H54 (cell line): ENCODE results near the gene LRRC17.
"Not testable (repeated sequence)": the region's sequence is repeated elsewhere in the genome, so short reads cannot be mapped to it uniquely, and the experiment has no call there.

ENCODE experiments used
- DNase-seq: peaks from one replicate; pipeline ENCODE4 v3.0.0; 2011; ENCODE audit warnings: low spot score, mixed read lengths; ENCODE audit not compliant: insufficient read length
- FAIRE-seq: peaks from 3 replicates; lab custom pipeline; 2011; peaks lifted over from hg19 to GRCh38; lab: Jason Lieb, UNC
- POLR2A ChIP-seq: IDR thresholded peaks from 2 replicates; pipeline ENCODE4 v1.6.1; 2011; ENCODE audit warnings: low read depth, mild to moderate bottlenecking, low read length

The LRRC17 gene

GRCh38 chr7:102942181-102942866 lies 29.5 kb downstream of the LRRC17 start:
- FAIRE-seq = no peak
- no peak for TF ChIP-seq POLR2A
- DNase-seq = no peak

DNA sequence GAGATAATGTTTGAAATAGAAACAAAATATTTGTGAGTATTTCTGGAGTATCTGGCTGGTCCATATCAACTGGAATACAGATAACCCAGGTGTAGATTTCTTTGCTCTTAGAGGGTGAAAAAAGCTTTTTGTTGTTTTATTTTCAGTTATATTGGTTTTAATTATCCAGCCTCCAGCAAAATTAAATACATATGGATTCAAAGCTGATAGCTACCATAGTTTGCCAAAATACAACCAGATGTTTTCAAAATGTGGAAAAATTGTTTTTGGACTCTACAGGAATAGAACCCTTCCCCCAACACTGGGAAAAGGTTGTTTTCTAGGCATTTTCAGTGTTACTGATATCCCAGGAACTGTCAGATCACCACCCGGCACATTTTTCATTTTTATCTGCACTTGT lies 30.1 kb downstream of the LRRC17 start:
- no peak for TF ChIP-seq POLR2A
- FAIRE-seq = no peak
- no peak for DNase-seq

GRCh38 chr7:102943423-102944169 lies 30.8 kb downstream of the LRRC17 start:
- no peak for FAIRE-seq
- TF ChIP-seq POLR2A = no peak
- DNase-seq = no peak

GRCh38 chr7:102944241-102944640 lies 31.4 kb downstream of the LRRC17 start:
- no peak for FAIRE-seq
- DNase-seq = no peak
- TF ChIP-seq POLR2A = no peak

GRCh38 chr7:102951839-102952238 lies 39.0 kb downstream of the LRRC17 start:
- FAIRE-seq (no peak), DNase-seq (no peak)

GRCh38 chr7:102953406-102953805 lies 40.6 kb downstream of the LRRC17 start:
- no peak for FAIRE-seq
- no peak for TF ChIP-seq POLR2A
- DNase-seq = no peak

More at GRCh38 chr7:102951839-102952238, 39.0 kb downstream of the LRRC17 start:
- no peak for TF ChIP-seq POLR2A

- FAIRE-seq, DNase-seq: not testable (repeated sequence)
Measured at GRCh38 chr7:102954359-102954758, 41.6 kb downstream of the LRRC17 start.

GRCh38 chr7:102958004-102958403 lies 45.2 kb downstream of the LRRC17 start:
- not testable (repeated sequence) for FAIRE-seq, DNase-seq

DNA sequence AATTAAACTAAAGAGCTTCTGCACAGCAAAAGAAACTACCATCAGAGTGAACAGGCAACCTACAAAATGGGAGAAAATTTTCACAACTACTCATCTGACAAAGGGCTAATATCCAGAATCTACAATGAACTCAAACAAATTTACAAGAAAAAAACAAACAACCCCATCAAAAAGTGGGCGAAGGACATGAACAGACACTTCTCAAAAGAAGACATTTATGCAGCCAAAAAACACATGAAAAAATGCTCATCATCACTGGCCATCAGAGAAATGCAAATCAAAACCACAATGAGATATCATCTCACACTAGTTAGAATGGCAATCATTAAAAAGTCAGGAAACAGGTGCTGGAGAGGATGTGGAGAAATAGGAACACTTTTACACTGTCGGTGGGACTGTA lies 49.2 kb downstream of the LRRC17 start:
- FAIRE-seq, DNase-seq: not testable (repeated sequence)

DNA sequence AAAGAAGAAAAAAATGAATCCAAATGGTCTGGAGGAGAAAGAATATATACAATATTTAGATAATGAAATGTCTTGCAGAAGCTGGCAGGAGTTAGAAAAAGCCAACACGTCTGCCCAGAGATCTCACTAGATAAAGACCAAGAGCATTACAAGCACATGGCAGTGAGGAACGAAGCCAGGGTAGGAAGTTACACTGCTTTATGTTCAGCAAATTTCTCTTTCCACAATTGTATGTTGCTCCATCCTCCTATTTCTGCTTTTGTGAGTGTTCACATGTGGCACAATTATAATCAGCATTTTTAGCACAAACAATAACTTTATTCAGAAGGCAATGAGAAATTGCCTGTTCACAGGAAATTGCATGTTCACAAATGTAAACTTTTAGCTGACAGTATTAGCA lies 53.7 kb downstream of the LRRC17 start:
- TF ChIP-seq POLR2A = no peak
- no peak for DNase-seq
- FAIRE-seq = no peak

- peak; percentile 67 for FAIRE-seq
- no peak for DNase-seq
- no peak for TF ChIP-seq POLR2A
Measured at GRCh38 chr7:102967798-102968197, 55.0 kb downstream of the LRRC17 start.

- DNase-seq (no peak), FAIRE-seq (peak; percentile 93)
- no peak for TF ChIP-seq POLR2A
Measured at GRCh38 chr7:102973096-102973802, 60.4 kb downstream of the LRRC17 start.

DNA sequence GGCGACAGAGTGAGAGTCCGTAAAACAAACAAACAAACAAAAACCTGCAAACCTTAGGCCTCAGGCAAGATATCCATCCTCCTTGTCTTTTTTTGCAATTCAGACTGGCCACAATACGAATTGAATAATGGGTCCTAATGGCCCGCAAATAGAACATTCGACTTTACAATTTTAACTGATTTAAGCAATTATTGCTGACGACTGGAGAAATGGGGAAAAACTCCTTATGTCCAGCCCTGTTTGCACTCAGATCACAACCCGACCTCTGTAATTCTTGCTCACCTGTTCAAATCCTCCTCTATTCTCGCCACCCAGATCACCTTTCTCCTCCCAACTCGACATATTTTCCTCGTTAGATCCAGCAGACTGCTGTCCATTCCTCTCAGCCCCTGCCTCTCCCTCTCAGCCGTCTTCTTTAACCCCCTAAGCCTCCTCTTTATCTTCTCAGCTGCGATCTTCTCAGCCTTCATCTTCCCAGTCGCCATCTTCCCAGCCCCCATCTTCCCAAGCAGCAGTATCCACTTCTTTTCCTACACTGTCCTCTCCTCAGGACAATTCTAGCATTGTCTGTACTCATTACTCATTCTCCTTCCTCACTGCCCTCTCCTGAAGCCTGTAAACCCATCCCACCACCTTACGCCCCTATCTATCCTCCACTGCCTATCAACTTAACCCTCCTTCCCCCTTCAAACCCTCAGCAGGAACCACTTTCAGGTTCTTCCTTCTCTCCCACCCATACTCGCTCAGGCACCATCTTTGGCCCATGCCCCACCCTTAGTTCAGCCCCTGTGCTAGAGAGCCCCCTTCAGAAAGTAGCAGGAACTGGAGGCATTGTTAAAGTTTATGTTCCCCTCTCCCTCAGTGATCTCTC lies 61.8 kb downstream of the LRRC17 start:
- DNase-seq (no peak), FAIRE-seq (no peak)

More for the DNA sequence above, 61.8 kb downstream of the LRRC17 start:
- TF ChIP-seq POLR2A = no peak
